ENCODE measurements around the gene NMNAT3. TPM values are rescaled to one million over a fixed set of nuclear protein-coding genes. Genes with fewer than 3 reads are reported as not detected.

NMNAT3 gene
- total and polyA plus RNA-seq, 2 donors from 2014 or later, result 6.4 to 13.8 TPM

- intact Hi-C loops (cut with DNase I), result no loop called here
- Histone ChIP-seq H3K4me3 (ENCODE audit: low read length in 3 of 3) (no peak overlapping the region), H3K9ac (ENCODE audit: low read length in 3 of 3) (no peak overlapping the region), H3K4me1 (ENCODE audit: control insufficient read depth in 2 of 3, insufficient read depth in 2 of 3, low read depth in 1 of 3, low read length in 3 of 3) (no peaks in the 10 kb centered on the region), H3K36me3 (ENCODE audit: control insufficient read depth in 2 of 3, insufficient read depth in 3 of 3, low read length in 3 of 3) (no peaks in the 10 kb centered on the region), H3K27me3 (ENCODE audit: control insufficient read depth, insufficient read depth, low read length) (no peaks in the 10 kb centered on the region), H3K9me3 (ENCODE audit: control insufficient read depth in 2 of 3, insufficient read depth in 1 of 3, low read length in 3 of 3) (no peaks in the 10 kb centered on the region), H3K27ac (ENCODE audit: low read depth in 2 of 2, low read length in 2 of 2) (no peak overlapping the region)
- DNase-seq, result no peak
- TF ChIP-seq CTCF (IDR thresholded peaks at IDR 0.05; ENCODE audit: borderline replicate concordance, extremely low read depth, insufficient read depth), result no peak
- FAIRE-seq, result no peak
These were observed 41.3 kb downstream of the NMNAT3 start for GRCh38 chr3:139636511-139636910.

- H3K27me3 ChIP-seq (ENCODE audit: control insufficient read depth, insufficient read depth, low read length), result no peaks in the 10 kb centered on the region
- FAIRE-seq (no peak), DNase-seq (peak in 1 of 5 donors; percentile 5)
- no peaks in the 10 kb centered on the region for H3K9me3 ChIP-seq (ENCODE audit: control insufficient read depth in 2 of 3, insufficient read depth in 1 of 3, low read length in 3 of 3)
- no peaks in the 10 kb centered on the region for H3K4me1 ChIP-seq (ENCODE audit: control insufficient read depth in 2 of 3, insufficient read depth in 2 of 3, low read depth in 1 of 3, low read length in 3 of 3)
- H3K9ac ChIP-seq (ENCODE audit: low read length in 3 of 3), result no peak overlapping the region
- intact Hi-C loops (cut with DNase I), result no loop called here
- no peak overlapping the region for H3K27ac ChIP-seq (ENCODE audit: low read depth in 2 of 2, low read length in 2 of 2)
- no peak for TF ChIP-seq CTCF (IDR thresholded peaks at IDR 0.05; ENCODE audit: borderline replicate concordance, extremely low read depth, insufficient read depth)
- H3K36me3 ChIP-seq (ENCODE audit: control insufficient read depth in 2 of 3, insufficient read depth in 3 of 3, low read length in 3 of 3), result no peaks in the 10 kb centered on the region
- no peak overlapping the region for H3K4me3 ChIP-seq (ENCODE audit: low read length in 3 of 3)
These were observed 43.6 kb downstream of the NMNAT3 start for GRCh38 chr3:139634111-139634635.

GRCh38 chr3:139633511-139633910 lies 44.3 kb downstream of the NMNAT3 start:
- Histone ChIP-seq H3K9ac (ENCODE audit: low read length in 3 of 3) (no peak overlapping the region), H3K36me3 (ENCODE audit: control insufficient read depth in 2 of 3, insufficient read depth in 3 of 3, low read length in 3 of 3) (no peaks in the 10 kb centered on the region), H3K9me3 (ENCODE audit: control insufficient read depth in 2 of 3, insufficient read depth in 1 of 3, low read length in 3 of 3) (no peaks in the 10 kb centered on the region), H3K4me1 (ENCODE audit: control insufficient read depth in 2 of 3, insufficient read depth in 2 of 3, low read depth in 1 of 3, low read length in 3 of 3) (no peaks in the 10 kb centered on the region), H3K27me3 (ENCODE audit: control insufficient read depth, insufficient read depth, low read length) (no peaks in the 10 kb centered on the region), H3K4me3 (ENCODE audit: low read length in 3 of 3) (no peak overlapping the region), H3K27ac (ENCODE audit: low read depth in 2 of 2, low read length in 2 of 2) (no peak overlapping the region)
- DNase-seq (no peak), FAIRE-seq (no peak)
- intact Hi-C loops (cut with DNase I), result no loop called here
- TF ChIP-seq CTCF (IDR thresholded peaks at IDR 0.05; ENCODE audit: borderline replicate concordance, extremely low read depth, insufficient read depth), result no peak

GRCh38 chr3:139630542-139630941 lies 47.2 kb downstream of the NMNAT3 start:
- Histone ChIP-seq H3K27me3 (ENCODE audit: control insufficient read depth, insufficient read depth, low read length) (no peaks in the 10 kb centered on the region), H3K4me3 (ENCODE audit: low read length in 3 of 3) (no peak overlapping the region), H3K4me1 (ENCODE audit: control insufficient read depth in 2 of 3, insufficient read depth in 2 of 3, low read depth in 1 of 3, low read length in 3 of 3) (no peaks in the 10 kb centered on the region), H3K9me3 (ENCODE audit: control insufficient read depth in 2 of 3, insufficient read depth in 1 of 3, low read length in 3 of 3) (no peaks in the 10 kb centered on the region), H3K27ac (ENCODE audit: low read depth in 2 of 2, low read length in 2 of 2) (no peak overlapping the region), H3K9ac (ENCODE audit: low read length in 3 of 3) (no peak overlapping the region), H3K36me3 (ENCODE audit: control insufficient read depth in 2 of 3, insufficient read depth in 3 of 3, low read length in 3 of 3) (no peaks in the 10 kb centered on the region)
- DNase-seq (no peak), FAIRE-seq (no peak)
- TF ChIP-seq CTCF (IDR thresholded peaks at IDR 0.05; ENCODE audit: borderline replicate concordance, extremely low read depth, insufficient read depth), result no peak
- intact Hi-C loops (cut with DNase I), result no loop called here

Data from kidney (tissue), 14 donors.